ENCODE measurements around the gene GRID2. TPM values are rescaled to one million over a fixed set of nuclear protein-coding genes. Genes with fewer than 3 reads are reported as not detected.

GRID2 gene
- total and polyA plus RNA-seq, 2 of the 4 experiments (the other 2 are of a cell fraction): under 0.01 TPM; not detected in 1

- H3K9ac ChIP-seq (ENCODE audit: low read depth, low read length): no peak overlapping the region
- H2BK120ac ChIP-seq (ENCODE audit: low read depth, low read length): no peak overlapping the region
- no peak overlapping the region for H3K27ac ChIP-seq (ENCODE audit: insufficient read depth, low read length)
- H3K23ac ChIP-seq (ENCODE audit: low read depth, low read length): no peak overlapping the region
- H3K27me3 ChIP-seq (ENCODE audit: control insufficient read depth, insufficient read depth, low read length): no peaks in the 10 kb centered on the region
- no peaks in the 10 kb centered on the region for H3K9me1 ChIP-seq (ENCODE audit: insufficient read depth, low read length)
- no peak overlapping the region for H2BK15ac ChIP-seq (ENCODE audit: low read depth, low read length)
- H4K5ac ChIP-seq (ENCODE audit: low read depth, low read length): no peak overlapping the region
- H3K9me3 ChIP-seq (ENCODE audit: control insufficient read depth, insufficient read depth, low read length): no peaks in the 10 kb centered on the region
- no peak overlapping the region for H3K14ac ChIP-seq (replicated peaks; ENCODE audit: low read depth, low read length)
- intact Hi-C loops (cut with micrococcal nuclease): no loop called here
- POLR2A ChIA-PET (ENCODE audit: unreplicated experiment): no interaction called here
- H3K79me1 ChIP-seq (ENCODE audit: low read depth in 1 of 2, low read length in 2 of 2): no peaks in the 10 kb centered on the region
- H3K4me3 ChIP-seq (ENCODE audit: insufficient read depth, low read depth, low read length): no peak overlapping the region
- no peaks in the 10 kb centered on the region for H3K36me3 ChIP-seq (ENCODE audit: control insufficient read depth, insufficient read depth, low read length)
- no peak overlapping the region for H3K56ac ChIP-seq (ENCODE audit: extremely low read depth, insufficient read depth, low read length)
- no peak overlapping the region for H2BK20ac ChIP-seq (ENCODE audit: low read depth, low read length)
- no peak overlapping the region for H3K18ac ChIP-seq (ENCODE audit: low read depth, low read length)
- no peak for DNase-seq
- no peak overlapping the region for H2AFZ ChIP-seq (replicated peaks; ENCODE audit: low read length, poor library complexity)
- dilution Hi-C loops (cut with HindIII; ENCODE audit: low sequenced_read_pairs, unreplicated experiment): no loop called here
- BruUV-seq (replicated peaks): no TSS peak
- ATAC-seq (ENCODE audit: low read depth): no peak
- no CpG with 5 or more reads among the region's 1 CpG for WGBS, 2 experiments (ENCODE audit: extremely low coverage in 2 of 2, insufficient read length in 1 of 2)
- in situ Hi-C loops (cut with MboI; ENCODE audit: low sequenced_read_pairs): no loop called here
- H3K4me1 ChIP-seq (ENCODE audit: control insufficient read depth, insufficient read depth, low read length): no peaks in the 10 kb centered on the region
- H4K8ac ChIP-seq (ENCODE audit: low read depth in 2 of 2, low read length in 2 of 2): no peak overlapping the region
- CTCF ChIA-PET: no interaction called here
- no peak overlapping the region for H2BK5ac ChIP-seq (ENCODE audit: low read depth, low read length, poor library complexity, severe bottlenecking)
- H3K4ac ChIP-seq (ENCODE audit: low read depth, low read length): no peak overlapping the region
- TF ChIP-seq CEBPB (IDR thresholded peaks at IDR 0.05; ENCODE audit: low read depth, low read length) (no peak), NFE2L2 (IDR thresholded peaks at IDR 0.05; ENCODE audit: low read depth, low read length) (no peak), FOS (IDR thresholded peaks at IDR 0.05; ENCODE audit: low read depth, low read length) (no peak), RCOR1 (IDR thresholded peaks at IDR 0.05; ENCODE audit: insufficient replicate concordance, low read length) (no peak), SMC3 (IDR thresholded peaks at IDR 0.05; ENCODE audit: low read depth, low read length) (no peak), RFX5 (IDR thresholded peaks at IDR 0.05; ENCODE audit: low read depth, low read length) (no peak), RAD21 (IDR thresholded peaks at IDR 0.05; ENCODE audit: low read length) (no peak), MAZ (IDR thresholded peaks at IDR 0.05; ENCODE audit: borderline replicate concordance, low read depth, low read length) (no peak), MXI1 (IDR thresholded peaks at IDR 0.05; ENCODE audit: borderline replicate concordance, low read depth, low read length) (no peak), MAFK (IDR thresholded peaks at IDR 0.05; ENCODE audit: low read depth, low read length) (no peak), BHLHE40 (IDR thresholded peaks at IDR 0.05; ENCODE audit: low read depth, low read length) (no peak), CHD1 (IDR thresholded peaks at IDR 0.05; ENCODE audit: low read depth, low read length) (no peak), POLR2A (IDR thresholded peaks at IDR 0.05; ENCODE audit: low read depth, low read length) (no peak)
- TF ChIP-seq, protein P1, sequence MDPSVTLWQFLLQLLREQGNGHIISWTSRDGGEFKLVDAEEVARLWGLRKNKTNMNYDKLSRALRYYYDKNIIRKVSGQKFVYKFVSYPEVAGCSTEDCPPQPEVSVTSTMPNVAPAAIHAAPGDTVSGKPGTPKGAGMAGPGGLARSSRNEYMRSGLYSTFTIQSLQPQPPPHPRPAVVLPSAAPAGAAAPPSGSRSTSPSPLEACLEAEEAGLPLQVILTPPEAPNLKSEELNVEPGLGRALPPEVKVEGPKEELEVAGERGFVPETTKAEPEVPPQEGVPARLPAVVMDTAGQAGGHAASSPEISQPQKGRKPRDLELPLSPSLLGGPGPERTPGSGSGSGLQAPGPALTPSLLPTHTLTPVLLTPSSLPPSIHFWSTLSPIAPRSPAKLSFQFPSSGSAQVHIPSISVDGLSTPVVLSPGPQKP (IDR thresholded peaks at IDR 0.05; ENCODE audit: borderline replicate concordance, low read depth, low read length): no peak
- TF ChIP-seq, protein P2, sequence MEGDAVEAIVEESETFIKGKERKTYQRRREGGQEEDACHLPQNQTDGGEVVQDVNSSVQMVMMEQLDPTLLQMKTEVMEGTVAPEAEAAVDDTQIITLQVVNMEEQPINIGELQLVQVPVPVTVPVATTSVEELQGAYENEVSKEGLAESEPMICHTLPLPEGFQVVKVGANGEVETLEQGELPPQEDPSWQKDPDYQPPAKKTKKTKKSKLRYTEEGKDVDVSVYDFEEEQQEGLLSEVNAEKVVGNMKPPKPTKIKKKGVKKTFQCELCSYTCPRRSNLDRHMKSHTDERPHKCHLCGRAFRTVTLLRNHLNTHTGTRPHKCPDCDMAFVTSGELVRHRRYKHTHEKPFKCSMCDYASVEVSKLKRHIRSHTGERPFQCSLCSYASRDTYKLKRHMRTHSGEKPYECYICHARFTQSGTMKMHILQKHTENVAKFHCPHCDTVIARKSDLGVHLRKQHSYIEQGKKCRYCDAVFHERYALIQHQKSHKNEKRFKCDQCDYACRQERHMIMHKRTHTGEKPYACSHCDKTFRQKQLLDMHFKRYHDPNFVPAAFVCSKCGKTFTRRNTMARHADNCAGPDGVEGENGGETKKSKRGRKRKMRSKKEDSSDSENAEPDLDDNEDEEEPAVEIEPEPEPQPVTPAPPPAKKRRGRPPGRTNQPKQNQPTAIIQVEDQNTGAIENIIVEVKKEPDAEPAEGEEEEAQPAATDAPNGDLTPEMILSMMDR (conservative IDR thresholded peaks at IDR 0.05; ENCODE audit: low read depth, low read length): no peak
- TF ChIP-seq, protein P3, sequence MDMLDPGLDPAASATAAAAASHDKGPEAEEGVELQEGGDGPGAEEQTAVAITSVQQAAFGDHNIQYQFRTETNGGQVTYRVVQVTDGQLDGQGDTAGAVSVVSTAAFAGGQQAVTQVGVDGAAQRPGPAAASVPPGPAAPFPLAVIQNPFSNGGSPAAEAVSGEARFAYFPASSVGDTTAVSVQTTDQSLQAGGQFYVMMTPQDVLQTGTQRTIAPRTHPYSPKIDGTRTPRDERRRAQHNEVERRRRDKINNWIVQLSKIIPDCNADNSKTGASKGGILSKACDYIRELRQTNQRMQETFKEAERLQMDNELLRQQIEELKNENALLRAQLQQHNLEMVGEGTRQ (IDR thresholded peaks at IDR 0.05; ENCODE audit: low read depth, low read length): no peak
- no peak overlapping the region for H2AK9ac ChIP-seq (replicated peaks; ENCODE audit: low read depth, low read length, poor library complexity)
- H3K4me2 ChIP-seq (ENCODE audit: low read depth, low read length): no peak overlapping the region
- no peaks in the 10 kb centered on the region for H4K20me1 ChIP-seq (ENCODE audit: insufficient read depth, low read length)
- no peak overlapping the region for H2AK5ac ChIP-seq (ENCODE audit: low read depth, low read length)
- H4K91ac ChIP-seq (ENCODE audit: insufficient read depth, low read depth, low read length): no peak overlapping the region
Observed at GRCh38 chr4:93732509-93732908, 1428.7 kb downstream of the GRID2 start.
